Measurements from ENCODE around the gene SERF2.

SERF2 gene

GRCh38 chr15:43845421-43845820 is 53.3 kb downstream of the SERF2 start:
- no peak overlapping the region for H3K4me3 ChIP-seq (replicated peaks; ENCODE audit: low read depth, low read length)
- no peak for TF ChIP-seq CTCF (IDR thresholded peaks at IDR 0.05; ENCODE audit: low read depth, low read length, missing control alignments)
- DNase-seq (ENCODE audit: extremely low read depth, low read depth) = no peak

All from HFF-Myc (cell line).